Epithelial cell of esophagus (primary cell): ENCODE results near the gene MAML3.

Experiments
- DNase-seq: peaks from one replicate; pipeline ENCODE4 v3.0.0; 2010; ENCODE audit warnings: low read depth
- H3K4me3 ChIP-seq: 2 replicates; pipeline ENCODE4 v1.5.1; 2011; ENCODE audit warnings: mild to moderate bottlenecking, low read length, control low read depth
- CTCF ChIP-seq: IDR thresholded peaks from 2 replicates; pipeline ENCODE4 v1.5.1; 2011; ENCODE audit warnings: low read depth, mild to moderate bottlenecking, low read length, control low read depth, inconsistent platforms; ENCODE audit not compliant: insufficient read depth; ENCODE audit errors: missing control alignments

Gene MAML3

GRCh38 chr4:139892973-139893736 is 260.8 kb downstream of the MAML3 start:
- H3K4me3 ChIP-seq: no peak overlapping the region
- peak; percentile 31 for TF ChIP-seq CTCF
- peak; percentile 62 for DNase-seq

- TF ChIP-seq CTCF: peak; percentile 10
- no peak overlapping the region for H3K4me3 ChIP-seq
- DNase-seq: peak; percentile 86
These were observed 263.2 kb downstream of the MAML3 start for GRCh38 chr4:139890816-139891215.

GRCh38 chr4:139889901-139890300 is 264.1 kb downstream of the MAML3 start:
- H3K4me3 ChIP-seq: no peak overlapping the region
- DNase-seq: no peak

GRCh38 chr4:139889264-139889663 is 264.7 kb downstream of the MAML3 start:
- TF ChIP-seq CTCF: no peak
- DNase-seq: peak; percentile 97
- no peak overlapping the region for H3K4me3 ChIP-seq

More at GRCh38 chr4:139889901-139890300, 264.1 kb downstream of the MAML3 start:
- no peak for TF ChIP-seq CTCF

GRCh38 chr4:139887962-139888735 is 265.8 kb downstream of the MAML3 start:
- TF ChIP-seq CTCF: no peak
- peak; percentile 98 for DNase-seq
- peak overlapping the region; percentile 34 for H3K4me3 ChIP-seq

GRCh38 chr4:139887376-139887802 is 266.6 kb downstream of the MAML3 start:
- no peak for TF ChIP-seq CTCF
- H3K4me3 ChIP-seq: peak overlapping the region; percentile 34
- peak; percentile 55 for DNase-seq
